HG03103 (cell line): Measurements from ENCODE around the gene CAMKK1.

Source experiments
- ATAC-seq: cut with Tn5 transposase; IDR thresholded peaks from one replicate; pipeline ENCODE4 v1.9.1; 2021; ENCODE audit warnings: low read depth; ENCODE audit not compliant: unreplicated experiment

CAMKK1 gene

DNA sequence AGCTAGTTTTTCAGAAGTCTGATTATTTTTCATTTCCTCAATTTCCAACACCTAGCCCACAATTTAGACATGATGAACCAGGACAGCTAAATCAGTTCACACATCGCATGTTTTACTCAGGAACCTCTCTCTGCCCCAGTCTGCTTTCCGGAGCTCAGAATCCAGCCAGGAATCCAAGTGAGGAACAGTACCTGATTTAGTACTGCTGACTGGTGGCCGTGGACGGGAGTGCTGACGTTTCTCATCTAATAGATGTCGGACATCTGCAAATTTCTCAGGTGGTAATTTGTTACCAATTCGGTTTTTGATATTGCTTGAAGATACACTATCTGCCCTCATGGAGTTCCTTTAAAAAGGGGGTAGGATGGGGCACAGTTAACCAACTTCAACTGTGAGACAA, 76.9 kb downstream of the CAMKK1 start:
- no peak for ATAC-seq

DNA sequence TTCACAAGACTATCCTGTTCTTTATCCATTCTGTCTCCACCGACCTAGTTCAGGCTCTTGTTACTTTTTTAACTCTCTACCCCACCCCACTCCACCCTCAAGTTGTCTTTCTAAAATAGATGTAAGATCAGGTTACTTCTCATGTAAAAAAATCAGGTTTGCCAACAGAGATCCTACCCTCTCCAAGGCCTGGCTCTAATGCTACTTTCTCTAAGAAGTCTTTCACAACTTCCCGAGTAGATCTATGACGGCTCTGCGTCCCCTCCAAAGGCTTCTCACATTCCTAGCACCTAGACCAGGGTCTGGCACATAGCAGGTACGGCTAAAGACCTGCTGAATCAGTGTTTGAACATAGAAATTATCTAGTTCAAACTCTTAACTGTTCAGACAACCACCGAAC, 77.7 kb downstream of the CAMKK1 start:
- ATAC-seq, result no peak

DNA sequence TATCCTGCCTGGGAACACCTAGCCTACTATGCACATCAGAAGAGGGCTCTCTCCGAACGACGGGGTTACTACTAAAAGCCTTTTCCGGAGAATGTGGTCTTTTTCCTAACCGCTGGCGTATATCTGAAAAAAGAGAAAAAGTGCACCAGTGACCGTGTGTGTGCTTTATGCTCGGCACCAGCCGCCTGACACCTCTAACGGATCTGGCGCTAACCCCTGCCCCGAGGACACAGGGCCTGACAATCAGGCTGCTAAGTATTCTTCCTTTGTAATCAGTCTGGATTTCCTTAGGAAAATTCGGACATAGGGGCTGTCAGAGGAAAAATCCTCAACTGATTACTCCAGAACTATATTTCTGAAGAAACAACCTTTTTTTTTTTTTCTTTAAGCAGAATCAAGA, 78.5 kb downstream of the CAMKK1 start:
- no peak for ATAC-seq

DNA sequence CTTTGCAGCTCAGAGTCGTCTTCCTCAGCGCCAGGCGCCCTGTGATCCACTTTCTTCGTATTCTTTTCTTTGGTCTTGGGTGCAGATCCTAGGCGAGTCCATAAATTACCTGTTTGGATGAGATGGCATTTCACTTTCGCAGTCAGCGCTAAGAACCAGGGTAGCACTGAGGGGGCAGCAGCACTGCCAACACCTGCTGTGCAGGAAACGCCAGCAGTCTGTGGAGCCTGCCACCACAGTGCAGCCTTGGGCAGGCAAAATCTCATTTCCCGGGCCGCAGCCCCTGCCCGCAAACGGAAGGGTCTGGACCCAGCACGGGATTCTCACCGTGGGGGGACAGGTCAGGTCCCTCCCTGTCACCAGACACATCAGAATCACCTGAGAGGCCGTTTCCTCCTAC, 79.7 kb downstream of the CAMKK1 start:
- no peak for ATAC-seq

DNA sequence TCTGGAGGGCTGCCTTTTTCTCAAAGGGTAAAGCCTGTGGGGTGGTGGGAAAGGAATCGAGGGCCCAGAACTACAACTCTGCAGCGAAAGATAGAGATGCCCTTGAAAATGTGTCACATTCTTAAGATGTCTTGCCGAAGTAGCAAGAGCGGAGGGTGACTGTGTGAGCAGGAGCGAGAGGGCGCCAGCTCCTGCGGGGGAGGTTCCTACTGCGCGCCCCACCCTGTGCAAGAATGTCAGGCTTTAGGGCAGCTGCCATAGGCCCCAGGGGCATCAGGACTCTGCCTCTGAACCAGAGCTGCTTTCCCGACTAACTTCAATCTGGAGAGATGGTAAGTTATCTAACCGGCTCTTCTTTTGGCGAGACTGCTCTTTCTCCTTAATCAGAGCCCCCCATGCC, 80.1 kb downstream of the CAMKK1 start:
- no peak for ATAC-seq

DNA sequence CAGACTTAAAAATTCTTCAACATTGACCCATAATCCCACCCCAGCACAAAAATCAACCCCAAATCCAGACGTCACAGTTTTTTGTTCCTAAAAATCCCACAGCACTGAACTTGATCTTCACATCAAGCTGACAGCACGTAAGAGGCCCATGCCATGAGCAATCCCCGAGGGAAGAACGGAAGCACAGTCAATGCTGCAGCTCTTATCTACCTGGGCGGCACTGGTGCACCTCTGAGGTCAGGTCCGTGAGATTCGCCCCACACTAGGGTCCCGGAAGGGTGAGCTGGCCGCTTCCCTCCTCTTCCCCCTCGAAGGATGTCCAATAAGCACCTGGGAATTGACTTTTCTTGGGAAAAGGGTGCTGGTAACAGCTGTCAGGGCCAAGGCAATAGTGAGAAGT, 80.6 kb downstream of the CAMKK1 start:
- ATAC-seq, result no peak
